ENCODE data around the gene NXPH4.

NXPH4 gene

DNA sequence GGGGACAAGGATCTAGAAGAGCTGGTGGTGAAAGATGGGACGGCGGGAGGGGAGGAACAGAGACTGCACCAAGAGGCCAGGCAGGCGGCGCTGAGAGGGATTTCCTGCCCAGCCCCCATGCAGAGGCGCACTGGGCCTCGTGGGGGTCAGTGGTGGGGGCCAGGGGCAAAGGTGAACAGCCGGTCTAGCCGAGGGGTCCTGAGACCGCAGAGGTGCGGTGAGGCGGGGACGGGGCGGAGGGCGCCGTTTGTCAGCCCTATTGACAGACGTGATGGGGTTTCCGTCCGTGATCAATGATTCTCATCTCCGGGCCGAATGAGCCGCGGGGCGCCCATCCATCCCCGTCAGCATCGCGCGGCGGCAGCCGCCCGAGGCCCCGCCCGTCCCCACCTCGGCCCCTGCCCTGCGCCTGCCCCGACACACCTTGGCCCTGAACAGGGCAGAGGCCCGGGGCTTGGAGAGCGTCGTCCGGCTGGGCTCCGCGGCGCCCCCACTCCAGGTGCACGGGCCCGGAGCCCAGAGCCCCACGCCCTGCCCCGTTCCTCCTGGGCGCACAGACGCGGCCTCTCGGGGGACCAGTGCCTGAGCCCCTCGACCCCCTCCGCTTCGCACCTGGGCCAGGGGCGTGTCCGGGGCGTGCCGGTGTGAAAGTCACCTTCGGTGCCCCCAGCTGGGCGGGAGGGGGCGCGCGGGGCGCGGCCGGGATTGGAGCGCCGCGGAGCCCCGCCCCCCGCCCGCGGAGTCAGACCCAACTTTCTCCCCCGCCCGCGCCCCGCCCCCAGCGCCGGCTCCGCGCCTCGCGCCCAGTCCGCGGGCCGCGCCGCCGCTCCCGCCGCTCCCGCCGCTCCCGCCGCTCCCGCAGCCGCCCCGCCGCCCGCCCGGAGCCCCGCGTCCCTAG is at the start of gene NXPH4:
NXPH4 (plus strand) TSS at position 781 of the 898 bp plus-strand sequence. CDS start 176 bp downstream, outside the sequence.
- no peak for DNase-seq (ENCODE audit: low read depth in 2 of 3, low spot score in 2 of 3)

DNA sequence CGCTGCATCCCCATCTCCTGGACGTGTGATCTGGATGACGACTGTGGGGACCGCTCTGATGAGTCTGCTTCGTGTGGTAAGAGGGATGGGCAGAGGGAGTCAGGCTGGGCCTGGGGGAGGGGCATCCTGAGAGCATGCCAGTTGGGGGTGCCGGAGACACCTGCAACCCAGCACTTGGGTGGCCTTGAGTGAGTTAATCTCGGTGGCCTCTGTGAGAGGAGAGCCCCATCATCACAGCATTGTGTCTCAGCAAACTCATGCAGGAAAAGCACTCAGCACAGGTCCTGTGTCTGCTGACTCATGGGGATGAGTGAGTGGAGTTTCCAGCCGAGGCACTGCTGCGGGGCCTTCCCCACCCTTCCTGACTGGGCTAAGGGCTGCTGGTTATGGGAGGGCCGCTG is 49.6 kb upstream of the NXPH4 start:
- peak in 1 of 3 experiments; percentile 16 for DNase-seq (ENCODE audit: low read depth in 2 of 3, low spot score in 2 of 3)

DNA sequence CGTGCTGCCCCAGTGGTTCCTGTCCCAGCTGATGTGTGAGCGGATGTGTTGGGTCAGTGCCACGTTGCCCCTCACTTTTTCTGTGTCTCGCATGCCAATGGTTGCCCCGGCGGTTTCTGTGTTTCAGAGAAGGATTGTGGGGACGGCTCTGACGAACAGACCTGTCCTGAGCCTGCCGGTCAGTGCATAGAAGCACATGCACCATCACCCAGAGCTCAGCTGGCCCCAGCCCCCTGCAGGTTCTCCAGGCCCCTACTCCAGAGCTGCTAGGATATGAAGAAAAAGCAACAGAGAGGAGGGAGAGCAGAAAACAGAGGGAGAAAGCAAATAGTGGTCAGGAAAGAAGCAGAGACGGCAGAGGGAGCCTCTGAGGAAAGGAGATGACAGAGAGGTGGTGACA is 48.5 kb upstream of the NXPH4 start:
- no peak for DNase-seq (ENCODE audit: low read depth in 2 of 3, low spot score in 2 of 3)

DNA sequence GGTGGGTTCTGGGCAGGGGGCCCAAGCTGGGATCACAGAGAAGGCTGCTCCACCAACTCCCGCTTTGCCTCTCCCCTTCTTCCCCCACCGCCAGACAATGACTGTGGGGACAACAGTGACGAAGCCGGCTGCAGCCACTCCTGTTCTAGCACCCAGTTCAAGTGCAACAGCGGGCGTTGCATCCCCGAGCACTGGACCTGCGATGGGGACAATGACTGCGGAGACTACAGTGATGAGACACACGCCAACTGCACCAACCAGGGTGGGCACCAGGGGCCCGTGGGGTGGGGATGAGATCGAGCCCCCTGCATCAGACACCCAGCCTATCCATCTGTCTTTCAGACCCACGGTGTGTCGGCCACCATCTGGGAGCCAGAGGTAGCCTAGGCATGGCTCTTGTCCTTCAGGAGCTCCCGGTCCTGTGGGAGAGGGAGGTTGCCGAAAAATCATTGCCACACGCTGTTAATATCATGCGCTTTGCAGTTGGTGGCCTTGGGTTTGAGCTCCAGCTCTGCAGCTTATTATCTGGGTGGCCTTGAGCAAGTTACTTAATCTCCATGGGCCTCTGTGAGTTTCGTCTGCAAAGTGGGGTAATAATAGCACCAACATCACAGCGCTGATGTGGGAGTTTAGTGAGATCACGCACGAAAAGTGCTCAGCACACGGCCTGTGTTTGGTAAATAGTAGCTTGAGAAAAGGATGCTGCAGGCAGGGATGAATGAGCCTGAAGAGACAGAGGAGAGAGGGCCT is 47.4 kb upstream of the NXPH4 start:
- DNase-seq (ENCODE audit: low read depth in 2 of 3, low spot score in 2 of 3), result no peak

DNA sequence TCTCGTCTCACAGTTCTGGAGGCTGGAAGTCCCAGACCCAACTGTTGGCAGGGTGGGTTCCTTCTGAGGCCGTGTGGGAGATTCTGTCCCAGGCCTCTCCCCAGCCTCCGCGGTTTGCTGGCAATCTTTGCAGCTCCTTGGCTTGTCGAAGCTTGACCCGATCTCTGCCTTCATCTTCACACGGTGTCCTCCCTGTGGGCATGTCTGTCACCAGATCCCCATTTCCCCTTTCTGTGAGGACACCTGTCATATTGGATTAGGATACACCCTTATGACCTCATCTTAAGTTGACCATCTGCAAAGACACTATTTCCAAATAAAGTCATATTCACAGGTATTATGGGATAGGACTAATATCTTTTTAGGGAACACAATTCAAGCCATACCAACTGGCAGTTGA is 46.6 kb upstream of the NXPH4 start:
- DNase-seq (ENCODE audit: low read depth in 2 of 3, low spot score in 2 of 3), result no peak

DNA sequence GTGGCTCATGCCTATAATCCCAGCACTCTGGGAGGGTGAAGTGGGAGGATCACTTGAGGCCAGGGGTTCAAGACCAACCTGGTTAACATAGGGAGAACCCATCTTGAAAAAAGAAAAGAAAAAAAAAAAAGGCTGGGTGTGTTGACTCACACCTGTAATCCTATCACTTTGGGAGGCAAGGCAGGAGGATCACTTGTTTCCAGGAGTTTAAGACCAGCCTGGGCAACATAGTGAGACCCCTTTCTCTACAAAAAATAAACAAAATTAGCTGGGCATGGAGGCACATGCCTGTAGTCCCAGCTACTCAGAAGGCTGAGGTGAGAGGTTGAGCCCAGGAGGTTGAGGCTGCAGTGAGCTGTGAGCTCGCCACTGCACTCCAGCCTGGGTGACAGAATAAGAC is 46.2 kb upstream of the NXPH4 start:
- no peak for DNase-seq (ENCODE audit: low read depth in 2 of 3, low spot score in 2 of 3)

DNA sequence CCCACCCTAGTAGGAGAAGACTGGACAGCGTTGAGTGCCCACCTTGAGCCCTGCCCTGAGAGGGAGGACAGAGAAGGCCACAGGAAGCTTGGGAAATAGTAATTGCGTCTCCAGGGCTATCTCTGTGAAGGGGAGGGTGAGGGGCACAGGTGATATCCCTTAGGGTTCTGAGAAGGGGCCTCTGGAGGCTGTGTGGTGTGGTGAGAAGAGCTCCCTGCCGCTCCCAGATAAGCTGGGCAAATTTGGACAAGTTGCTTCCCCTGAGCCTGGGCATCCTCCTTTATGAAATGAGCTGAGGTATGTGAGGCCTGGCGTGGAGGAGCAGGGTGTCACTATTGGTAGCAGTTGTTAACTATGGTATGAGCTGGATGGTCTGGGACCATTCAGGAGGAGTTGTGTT is 45.7 kb upstream of the NXPH4 start:
- no peak for DNase-seq (ENCODE audit: low read depth in 2 of 3, low spot score in 2 of 3)

DNA sequence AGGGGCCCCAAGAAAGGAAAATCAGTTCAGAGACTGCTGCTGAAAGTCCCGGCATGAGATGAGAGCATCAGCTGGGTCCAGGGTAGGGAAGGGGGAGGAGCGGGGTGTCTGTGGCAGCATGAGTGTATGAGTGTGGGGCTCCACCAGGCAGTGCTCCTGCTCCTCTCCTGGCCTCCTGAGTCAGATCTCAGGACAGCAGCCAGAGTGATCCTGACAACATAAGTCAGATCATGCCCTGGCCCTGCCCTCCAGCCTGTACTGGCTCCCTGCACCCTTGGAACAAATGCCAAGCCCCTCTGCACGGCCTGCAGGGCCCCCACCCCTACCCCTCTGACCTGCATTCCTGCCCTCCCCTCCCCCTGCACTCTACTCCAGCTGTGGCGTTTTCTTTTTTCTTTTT is 44.9 kb upstream of the NXPH4 start:
- no peak for DNase-seq (ENCODE audit: low read depth in 2 of 3, low spot score in 2 of 3)

DNA sequence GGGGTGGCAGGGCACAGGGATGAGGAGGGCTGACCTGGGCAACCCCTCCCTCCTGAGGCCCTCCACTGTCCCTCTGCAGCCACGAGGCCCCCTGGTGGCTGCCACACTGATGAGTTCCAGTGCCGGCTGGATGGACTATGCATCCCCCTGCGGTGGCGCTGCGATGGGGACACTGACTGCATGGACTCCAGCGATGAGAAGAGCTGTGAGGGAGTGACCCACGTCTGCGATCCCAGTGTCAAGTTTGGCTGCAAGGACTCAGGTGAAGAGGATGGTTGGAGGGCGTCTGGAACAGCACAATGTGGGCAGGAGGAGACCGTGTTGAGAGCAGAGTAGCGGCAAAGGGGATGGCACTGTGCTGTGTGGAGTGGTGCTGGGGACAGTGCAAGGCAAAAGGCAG is 43.5 kb upstream of the NXPH4 start:
- DNase-seq (ENCODE audit: low read depth in 2 of 3, low spot score in 2 of 3), result no peak

DNA sequence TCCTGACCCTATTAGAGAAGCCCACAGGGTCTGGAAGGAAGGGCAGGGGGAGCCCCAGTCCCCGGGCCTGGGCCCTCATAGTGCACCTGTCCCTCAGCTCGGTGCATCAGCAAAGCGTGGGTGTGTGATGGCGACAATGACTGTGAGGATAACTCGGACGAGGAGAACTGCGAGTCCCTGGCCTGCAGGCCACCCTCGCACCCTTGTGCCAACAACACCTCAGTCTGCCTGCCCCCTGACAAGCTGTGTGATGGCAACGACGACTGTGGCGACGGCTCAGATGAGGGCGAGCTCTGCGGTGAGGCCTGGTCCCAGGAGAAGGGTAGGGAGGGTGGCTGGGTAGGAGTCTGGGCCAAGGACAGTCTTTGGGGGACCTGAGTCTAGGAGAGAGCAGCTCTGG is 42.9 kb upstream of the NXPH4 start:
- DNase-seq (ENCODE audit: low read depth in 2 of 3, low spot score in 2 of 3), result no peak

DNA sequence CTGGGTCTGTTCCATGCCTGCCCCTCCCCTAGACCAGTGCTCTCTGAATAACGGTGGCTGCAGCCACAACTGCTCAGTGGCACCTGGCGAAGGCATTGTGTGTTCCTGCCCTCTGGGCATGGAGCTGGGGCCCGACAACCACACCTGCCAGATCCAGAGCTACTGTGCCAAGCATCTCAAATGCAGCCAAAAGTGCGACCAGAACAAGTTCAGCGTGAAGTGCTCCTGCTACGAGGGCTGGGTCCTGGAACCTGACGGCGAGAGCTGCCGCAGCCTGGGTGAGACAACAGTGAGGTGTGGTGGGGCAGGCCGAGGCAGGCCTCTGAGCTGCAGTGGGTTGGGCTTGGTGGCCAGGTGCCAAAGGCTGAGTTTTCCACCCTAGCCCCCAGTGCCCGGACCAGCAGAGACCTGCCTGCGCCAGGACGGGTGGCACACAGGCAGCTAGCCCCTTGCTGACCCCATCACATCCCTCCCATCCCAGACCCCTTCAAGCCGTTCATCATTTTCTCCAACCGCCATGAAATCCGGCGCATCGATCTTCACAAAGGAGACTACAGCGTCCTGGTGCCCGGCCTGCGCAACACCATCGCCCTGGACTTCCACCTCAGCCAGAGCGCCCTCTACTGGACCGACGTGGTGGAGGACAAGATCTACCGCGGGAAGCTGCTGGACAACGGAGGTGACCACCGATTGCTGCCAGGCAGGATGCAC is 41.0 kb upstream of the NXPH4 start:
- peak in 2 of 3 experiments; percentile 43 to 63 for DNase-seq (ENCODE audit: low read depth in 2 of 3, low spot score in 2 of 3)

DNA sequence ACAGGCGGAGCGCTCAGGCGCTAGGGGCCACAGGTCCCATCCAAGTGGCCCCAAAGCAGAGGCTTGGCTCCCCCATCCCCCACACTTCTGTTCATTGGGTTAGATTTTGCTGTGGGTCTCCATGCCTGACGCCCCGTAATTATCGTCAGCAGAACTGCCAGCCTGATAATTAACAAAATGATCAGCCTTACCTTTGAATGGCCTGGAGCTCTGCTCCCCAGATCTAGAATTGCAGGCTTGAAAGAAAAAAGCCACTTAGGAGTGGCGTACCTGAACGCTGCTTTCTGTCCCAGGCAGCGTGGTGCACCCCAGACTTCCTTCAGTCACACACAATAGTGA is 40.5 kb upstream of the NXPH4 start:
- no peak for DNase-seq (ENCODE audit: low read depth in 2 of 3, low spot score in 2 of 3)

DNA sequence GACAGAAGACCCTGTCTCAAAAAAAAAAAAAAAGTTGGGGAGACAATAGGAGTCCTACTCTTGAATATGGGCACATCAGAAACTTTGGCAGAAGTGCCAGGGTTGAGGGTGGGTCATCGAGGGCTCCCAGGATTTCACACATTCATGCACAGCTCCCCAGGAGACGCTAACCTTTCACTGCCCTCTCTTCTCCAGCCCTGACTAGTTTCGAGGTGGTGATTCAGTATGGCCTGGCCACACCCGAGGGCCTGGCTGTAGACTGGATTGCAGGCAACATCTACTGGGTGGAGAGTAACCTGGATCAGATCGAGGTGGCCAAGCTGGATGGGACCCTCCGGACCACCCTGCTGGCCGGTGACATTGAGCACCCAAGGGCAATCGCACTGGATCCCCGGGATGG is 39.7 kb upstream of the NXPH4 start:
- DNase-seq (ENCODE audit: low read depth in 2 of 3, low spot score in 2 of 3), result no peak

DNA sequence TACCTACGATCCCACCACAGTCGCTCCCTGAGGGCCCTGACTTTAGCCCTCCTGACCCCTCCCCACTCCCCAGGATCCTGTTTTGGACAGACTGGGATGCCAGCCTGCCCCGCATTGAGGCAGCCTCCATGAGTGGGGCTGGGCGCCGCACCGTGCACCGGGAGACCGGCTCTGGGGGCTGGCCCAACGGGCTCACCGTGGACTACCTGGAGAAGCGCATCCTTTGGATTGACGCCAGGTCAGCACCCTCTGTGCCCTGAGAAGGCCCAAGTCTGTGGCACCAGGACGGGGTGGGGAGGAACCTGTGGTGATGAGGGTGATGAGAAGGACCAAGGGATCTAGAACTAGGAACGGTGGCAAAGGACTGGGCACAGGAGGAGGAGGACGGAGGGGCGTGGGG is 39.2 kb upstream of the NXPH4 start:
- no peak for DNase-seq (ENCODE audit: low read depth in 2 of 3, low spot score in 2 of 3)

DNA sequence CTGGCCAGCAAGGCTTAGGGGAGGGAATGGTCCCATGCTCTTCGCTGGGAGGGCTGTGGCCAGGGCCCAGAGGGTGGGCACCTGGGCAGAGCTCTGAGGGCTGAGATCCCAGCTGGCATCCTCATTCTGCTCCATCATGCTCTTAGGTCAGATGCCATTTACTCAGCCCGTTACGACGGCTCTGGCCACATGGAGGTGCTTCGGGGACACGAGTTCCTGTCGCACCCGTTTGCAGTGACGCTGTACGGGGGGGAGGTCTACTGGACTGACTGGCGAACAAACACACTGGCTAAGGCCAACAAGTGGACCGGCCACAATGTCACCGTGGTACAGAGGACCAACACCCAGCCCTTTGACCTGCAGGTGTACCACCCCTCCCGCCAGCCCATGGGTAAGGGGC is 38.4 kb upstream of the NXPH4 start:
- no peak for DNase-seq (ENCODE audit: low read depth in 2 of 3, low spot score in 2 of 3)

DNA sequence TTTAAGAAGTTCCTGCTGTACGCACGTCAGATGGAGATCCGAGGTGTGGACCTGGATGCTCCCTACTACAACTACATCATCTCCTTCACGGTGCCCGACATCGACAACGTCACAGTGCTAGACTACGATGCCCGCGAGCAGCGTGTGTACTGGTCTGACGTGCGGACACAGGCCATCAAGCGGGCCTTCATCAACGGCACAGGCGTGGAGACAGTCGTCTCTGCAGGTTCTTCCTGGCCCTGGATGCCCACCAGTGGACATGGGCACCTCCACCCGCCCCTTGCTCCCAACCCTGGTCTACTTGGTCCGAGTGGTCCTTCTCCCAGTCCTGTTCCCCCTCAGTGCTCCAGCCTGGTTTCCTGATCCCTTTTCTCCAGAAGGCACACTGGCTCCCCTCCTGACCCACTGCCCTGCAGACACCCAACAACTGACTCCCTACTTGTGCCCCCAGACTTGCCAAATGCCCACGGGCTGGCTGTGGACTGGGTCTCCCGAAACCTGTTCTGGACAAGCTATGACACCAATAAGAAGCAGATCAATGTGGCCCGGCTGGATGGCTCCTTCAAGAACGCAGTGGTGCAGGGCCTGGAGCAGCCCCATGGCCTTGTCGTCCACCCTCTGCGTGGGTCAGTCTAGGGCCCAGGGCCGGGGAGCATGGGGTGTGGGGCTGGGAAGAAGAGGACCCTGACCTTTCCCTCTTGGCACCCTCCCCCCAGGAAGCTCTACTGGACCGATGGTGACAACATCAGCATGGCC is 37.1 kb upstream of the NXPH4 start:
- no peak for DNase-seq (ENCODE audit: low read depth in 2 of 3, low spot score in 2 of 3)

DNA sequence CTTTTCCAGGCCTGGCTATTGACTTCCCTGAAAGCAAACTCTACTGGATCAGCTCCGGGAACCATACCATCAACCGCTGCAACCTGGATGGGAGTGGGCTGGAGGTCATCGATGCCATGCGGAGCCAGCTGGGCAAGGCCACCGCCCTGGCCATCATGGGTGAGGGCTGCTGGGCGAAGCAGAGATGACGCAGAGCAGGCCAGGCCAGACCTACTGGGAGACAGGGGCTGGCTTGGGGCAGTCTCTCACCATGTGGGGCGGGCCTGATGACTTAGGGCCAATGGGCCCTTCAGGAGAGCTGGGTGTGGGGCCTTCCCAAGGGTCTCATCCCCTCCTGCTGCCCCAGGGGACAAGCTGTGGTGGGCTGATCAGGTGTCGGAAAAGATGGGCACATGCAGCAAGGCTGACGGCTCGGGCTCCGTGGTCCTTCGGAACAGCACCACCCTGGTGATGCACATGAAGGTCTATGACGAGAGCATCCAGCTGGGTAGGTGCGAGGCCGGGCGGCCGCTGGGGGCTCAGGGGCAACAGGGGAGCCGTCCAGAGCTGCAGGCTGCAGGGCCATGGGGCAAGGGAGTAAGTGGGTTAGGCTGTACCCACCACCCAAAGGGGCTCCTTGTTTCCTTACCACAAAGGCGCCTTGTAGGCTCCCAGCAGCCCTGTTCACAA is 36.1 kb upstream of the NXPH4 start:
- no peak for DNase-seq (ENCODE audit: low read depth in 2 of 3, low spot score in 2 of 3)

DNA sequence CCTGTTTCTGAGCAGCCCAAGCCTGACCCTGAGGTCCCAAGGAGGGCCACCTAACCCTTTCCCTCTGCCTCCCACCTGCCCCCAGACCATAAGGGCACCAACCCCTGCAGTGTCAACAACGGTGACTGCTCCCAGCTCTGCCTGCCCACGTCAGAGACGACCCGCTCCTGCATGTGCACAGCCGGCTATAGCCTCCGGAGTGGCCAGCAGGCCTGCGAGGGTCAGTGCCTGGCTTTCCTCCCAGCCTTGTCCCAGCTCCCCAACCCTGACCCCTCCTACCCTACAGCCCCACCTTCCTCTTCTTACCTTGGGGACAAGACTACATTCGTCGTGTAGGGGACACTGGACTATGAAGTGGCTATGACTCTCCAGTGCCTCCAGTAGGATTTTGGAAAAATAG is 35.5 kb upstream of the NXPH4 start:
- no peak for DNase-seq (ENCODE audit: low read depth in 2 of 3, low spot score in 2 of 3)

DNA sequence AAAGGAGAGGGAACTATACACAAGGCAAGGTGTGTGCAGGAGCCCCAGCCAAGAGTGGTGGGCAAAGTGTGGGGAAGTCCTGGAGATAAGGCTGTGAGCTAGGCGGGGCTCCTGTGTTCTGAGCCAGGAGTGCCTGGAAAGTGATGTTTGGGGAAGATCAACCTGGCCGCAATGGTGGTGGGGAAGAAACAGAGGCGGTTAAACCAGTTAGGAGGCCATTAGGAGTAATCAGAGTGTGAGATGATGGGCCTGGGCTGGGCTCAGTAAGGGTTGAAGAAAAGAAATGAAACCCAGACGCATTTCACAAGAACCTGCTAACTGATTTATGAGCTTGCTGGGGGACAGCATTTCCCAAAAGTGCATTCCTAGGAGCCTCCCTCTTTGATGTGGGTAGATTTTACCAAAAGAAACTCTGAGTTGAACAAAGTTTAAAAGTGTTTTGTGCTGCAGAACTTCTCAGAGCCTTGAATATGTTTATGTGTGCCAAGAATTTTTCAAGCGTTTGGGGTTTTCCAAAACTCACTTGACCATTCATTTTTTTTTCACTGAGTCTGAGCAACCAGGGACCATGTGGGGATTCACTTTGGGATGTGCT is 34.9 kb upstream of the NXPH4 start:
- DNase-seq (ENCODE audit: low read depth in 2 of 3, low spot score in 2 of 3), result no peak

DNA sequence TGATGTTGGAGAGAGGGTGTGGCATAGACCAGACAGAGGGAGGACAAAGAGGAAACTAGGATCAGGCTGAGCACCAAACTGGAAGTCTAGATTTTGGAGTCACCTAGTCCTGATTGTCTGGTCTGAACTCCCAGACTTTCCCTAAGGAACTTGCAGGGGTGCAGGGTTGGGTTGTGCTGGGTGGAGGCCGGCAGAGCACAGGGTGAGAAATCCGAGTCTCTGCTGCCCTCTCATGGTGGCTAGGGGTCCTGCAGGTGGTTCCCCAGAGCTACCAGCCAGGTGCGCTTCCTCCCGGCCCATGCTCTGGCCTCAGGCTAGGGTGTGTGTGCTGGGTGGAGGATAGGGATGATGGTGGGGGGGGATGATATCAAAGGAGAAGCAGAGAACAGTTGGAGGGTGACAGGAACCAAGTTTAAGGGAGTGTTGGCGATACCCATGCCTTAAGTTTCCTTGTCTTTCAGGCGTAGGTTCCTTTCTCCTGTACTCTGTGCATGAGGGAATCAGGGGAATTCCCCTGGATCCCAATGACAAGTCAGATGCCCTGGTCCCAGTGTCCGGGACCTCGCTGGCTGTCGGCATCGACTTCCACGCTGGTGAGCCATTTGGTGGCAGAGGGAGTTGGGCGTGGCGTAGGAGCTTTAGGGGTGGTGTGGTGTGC is 33.5 kb upstream of the NXPH4 start:
- peak; percentile 44 to 75 (median 71) for DNase-seq (ENCODE audit: low read depth in 2 of 3, low spot score in 2 of 3)
